HG03342 (cell line): ENCODE measurements around the gene CLN5.

Experiments used
- ATAC-seq: cut with Tn5 transposase; IDR thresholded peaks from one replicate; pipeline ENCODE4 v1.9.1; 2021; ENCODE audit warnings: mild to moderate bottlenecking, moderate library complexity; ENCODE audit not compliant: unreplicated experiment

Gene CLN5

DNA sequence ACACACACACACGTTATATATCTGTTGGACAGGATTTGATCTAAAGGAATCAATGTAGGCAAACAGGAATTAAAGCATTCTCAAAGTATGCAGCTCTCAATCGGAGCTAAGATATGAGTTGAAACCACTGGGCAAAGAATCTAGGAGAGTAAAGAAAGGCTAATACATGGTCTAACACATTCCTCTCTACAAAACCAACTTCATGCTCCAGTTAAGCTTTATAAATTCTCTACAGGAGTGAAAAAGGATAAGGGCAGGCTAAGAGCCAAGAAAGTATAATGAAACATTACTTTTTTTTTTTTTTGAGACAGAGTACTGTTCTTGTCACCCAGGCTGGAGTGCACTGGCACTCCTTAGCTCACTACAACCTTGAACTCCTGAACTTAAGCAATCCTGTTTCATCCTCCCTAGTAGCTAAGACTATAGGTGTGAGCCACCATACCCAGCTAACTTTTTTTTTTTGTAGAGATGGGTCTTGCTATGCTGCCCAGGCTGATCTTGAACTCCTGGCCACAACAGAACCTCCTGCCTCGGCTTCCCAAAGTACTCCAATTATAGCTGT, 24.5 kb downstream of the CLN5 start:
- ATAC-seq: no peak

DNA sequence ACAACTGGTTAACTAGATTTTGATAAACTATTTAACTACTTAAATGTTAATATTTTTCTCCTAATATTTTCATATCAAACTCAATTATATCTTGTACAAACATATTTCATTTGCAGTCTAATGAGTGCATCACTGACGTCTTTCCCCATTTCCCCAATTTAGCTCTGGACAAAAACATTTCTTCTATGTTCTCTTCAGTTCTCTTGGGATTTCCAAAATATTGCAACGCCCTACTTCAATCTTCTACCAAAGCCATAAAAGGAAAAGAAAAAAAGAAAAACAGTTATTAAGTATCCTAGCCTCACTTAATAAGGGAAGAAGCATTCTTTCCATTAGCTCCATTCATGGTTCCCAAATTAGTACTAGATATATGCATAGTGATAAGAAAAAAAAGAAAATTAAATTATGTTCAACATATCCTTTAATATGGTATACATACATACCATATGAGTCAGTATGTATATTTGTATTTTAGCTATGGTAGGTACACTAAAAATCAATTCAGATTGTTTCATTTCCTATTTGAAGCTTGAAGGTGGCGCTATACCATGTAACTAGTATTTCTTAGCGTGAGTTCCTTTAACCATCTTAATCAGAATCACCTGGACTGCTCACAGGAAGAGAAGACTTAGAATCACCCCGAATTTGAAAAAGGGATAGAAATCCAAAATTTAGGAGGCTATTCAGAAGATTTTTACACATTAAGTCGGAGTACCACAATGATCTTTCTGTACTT, 25.2 kb downstream of the CLN5 start:
- ATAC-seq: no peak

DNA sequence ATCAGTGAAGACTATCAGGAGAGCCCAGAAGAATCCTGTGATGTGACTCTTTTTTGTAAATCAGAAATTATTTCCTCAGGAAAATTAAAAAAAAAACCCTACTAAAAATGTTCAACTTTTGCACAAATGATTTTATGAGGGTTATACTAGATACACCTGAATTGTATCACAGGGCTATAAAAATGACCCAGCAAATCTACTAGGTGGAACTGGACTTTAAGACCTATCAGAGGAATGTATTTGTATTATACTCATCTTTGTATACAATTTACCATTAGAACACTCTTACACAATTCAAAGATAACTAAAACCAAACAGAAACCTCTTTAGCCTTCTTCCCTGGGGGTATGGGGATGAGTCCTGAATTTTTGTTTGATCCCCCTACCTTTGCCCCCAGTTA, 27.9 kb downstream of the CLN5 start:
- ATAC-seq: no peak

DNA sequence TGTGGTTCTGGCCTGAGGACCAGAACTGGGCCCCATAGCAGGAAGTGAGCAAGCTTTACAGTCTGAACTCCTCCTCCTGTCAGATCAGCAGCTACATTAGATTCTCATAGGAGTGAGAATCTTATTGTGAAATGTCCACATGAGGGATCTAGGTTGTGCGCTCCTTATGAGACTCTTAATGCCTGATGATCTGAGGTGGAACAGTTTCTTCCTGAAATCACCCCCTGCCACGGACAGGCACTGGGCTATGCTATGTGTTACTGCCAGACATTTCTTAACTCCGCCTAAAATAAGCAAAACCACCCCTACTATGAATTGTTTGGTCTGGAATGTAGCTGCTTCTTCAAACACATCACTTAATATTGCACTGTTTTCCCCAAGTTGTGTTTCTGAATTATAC, 30.5 kb downstream of the CLN5 start:
- ATAC-seq: no peak

DNA sequence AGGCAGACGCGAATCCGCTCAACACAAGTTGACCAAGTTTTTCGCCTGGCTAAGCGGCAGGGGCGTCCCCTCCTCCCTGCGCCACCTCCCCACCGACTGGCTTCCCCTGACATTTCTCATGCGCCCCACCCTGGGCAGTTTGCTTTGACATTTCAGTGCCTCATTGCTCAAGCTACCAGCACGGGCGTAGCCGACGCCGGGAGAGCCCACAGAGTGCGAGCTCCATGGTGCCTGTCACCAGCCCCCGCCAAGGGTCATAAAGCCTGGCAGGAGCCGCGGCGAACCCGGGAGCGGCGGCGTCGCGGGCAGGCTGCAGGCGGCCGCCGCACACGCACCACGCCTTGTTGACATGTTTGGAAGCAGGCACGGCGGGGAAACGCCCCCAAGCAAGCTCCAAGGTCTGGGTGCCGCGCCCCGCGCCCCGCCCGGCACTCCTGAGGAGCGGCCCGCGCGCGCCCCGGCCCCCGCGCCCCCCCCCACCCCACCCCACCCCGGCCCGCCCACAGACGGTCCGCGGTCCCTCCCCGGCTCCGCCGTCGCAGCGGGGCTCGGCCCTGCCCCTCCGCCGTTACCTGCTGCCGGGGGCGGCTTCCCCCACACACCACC, 34.5 kb downstream of the CLN5 start:
- peak; percentile 54 for ATAC-seq

DNA sequence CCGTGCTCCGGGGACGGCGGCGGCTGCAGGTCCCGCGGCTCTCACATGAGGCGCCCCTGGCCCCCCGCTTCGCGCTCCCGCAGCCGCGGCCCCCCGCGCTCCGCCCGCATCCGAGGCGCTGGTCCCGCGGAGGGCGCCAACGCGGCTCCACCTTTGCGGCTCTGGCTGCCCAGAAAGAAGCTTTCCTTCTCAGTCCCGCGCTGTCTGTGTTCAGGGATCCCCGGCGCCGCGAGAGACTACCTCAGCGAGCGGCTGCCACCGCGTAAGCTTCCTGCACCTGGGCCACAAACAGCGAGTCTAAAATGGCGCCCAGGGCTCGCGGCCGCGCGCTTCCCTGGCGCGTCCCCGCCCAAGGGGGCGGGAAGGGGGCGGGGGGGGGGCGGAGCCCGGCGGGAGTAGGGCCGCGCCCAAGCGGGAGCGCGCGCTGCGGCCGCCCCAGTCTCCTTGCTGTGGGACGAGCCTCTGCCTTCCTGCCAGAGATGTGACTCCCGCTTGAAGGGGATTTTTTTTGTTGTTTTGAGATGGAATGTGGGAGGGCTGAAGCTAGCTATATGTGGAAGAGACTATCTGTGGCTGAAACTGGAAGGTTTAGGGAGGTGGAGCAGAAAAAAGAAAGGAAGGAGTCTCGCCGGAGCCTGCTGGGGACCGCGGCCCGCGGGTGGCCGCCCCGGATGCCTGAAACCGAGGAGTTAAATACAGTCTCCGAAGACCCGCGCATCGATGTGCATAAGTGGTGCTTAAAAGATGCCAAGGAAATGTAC, 35.2 kb downstream of the CLN5 start, which contains the start of gene FBXL3:
TSS of gene FBXL3 (minus strand) at position 299 of the 761 bp plus-strand sequence. CDS start 5,299 bp downstream, outside the sequence.
- peak; percentile 62 for ATAC-seq

DNA sequence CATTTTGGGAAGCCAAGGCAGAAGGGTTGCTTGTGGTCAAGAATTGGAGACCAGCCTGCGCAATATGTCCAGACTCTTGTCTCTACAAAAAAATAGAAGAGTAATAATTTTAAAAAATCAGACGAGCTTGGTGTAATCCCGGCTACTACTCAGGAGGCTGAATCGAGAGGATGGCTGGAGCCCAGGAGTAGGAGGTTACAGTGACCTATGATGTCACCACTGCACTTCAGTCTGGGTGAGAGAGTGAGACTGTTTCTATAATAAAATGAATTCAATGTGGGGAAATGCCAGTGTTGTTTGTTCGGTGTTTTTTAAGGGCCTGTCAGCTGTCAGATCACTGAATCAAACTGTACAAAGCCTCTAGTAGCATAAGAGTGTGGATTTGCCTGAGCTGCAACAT, 36.3 kb downstream of the CLN5 start:
- ATAC-seq: no peak

DNA sequence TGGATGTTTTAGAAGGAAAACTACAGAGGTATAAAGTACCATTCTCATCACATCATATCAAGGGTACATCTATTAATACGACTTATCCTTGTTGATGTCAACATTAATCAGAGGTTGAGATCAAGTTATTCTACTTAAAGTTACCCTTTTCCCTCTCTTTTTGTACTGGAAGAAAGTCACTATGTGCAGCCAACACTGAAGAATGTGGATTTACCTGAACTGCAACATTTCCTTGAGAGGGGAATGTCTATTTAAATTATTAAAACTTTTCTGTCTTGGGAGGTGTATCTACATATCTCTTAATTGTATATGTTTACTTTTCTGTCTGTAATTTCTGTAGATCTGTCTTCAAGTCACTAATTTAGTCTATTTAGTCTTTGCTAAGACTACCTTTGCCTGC, 37.6 kb downstream of the CLN5 start:
- ATAC-seq: no peak

DNA sequence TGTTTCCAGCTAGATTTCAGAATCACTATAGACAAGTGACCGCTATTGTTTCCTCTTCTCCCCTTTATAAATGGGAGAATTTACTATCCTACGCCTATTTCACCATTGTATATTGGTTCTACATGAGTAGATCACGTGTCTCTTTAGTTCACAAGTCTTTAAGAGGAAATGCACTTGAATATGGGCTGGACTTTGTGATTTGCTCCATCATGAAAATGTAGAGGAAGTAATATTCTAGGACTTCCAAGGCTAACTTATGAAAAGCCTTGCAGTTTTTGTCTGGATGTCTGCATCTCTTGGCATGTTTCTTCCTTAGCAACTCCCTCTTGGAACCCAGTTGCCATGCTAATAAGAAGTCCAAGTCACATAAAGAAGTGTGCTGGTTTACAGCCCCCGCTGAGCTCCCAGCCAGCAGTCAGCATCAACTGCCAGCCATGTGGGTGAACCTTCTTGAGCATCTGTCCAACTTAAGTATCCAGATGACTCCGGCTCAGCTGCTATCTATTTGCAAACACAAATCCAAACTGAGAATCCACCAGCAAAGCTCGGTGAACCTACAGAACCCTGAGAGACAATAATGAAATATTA, 39.9 kb downstream of the CLN5 start:
- ATAC-seq: no peak

DNA sequence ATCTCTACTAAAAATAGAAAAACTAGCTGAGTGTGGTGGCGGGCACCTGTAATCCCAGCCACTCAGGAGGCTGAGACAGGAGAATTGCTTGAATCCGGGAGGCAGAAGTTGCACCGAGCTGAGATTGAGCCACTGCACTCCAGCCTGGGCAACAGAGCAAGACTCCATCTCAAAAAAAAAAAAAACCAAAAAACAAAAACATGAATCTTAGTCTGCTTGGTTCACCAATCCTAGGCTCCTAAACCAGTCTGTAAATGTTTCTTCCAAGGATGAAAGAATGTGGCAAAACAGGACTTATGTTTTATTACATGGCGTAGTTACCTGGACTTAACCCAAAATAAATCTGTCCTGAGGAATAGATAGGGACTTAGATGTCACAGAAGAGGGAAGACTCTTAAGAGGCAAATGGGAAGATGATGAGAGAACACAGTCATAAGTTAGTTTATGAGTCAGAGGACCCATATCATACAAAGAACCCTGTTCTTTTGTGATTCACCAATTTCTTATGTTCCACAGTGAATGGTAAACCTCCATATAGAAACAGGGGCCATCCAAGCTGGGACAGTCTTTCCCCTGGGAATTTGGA, 41.9 kb downstream of the CLN5 start:
- no peak for ATAC-seq

DNA sequence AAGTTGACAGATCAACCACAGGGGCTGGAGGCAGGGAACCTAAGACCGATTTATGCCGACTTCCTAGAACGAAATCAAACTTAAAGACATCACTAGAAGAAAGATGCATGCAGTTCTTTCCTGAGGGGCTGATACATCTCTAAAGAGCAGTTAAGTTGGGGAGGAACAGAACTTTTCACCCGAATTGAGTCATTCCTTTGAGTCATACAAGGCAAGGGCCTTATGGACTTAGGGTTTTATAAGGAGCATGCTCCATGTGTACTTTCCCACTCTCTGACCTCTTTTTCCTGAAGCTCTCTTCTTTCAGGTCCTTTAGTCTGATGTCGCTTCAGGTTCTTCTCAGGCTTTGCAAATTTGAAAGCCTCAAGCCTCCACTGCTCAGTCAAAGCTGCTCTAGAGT, 43.0 kb downstream of the CLN5 start:
- ATAC-seq: no peak

DNA sequence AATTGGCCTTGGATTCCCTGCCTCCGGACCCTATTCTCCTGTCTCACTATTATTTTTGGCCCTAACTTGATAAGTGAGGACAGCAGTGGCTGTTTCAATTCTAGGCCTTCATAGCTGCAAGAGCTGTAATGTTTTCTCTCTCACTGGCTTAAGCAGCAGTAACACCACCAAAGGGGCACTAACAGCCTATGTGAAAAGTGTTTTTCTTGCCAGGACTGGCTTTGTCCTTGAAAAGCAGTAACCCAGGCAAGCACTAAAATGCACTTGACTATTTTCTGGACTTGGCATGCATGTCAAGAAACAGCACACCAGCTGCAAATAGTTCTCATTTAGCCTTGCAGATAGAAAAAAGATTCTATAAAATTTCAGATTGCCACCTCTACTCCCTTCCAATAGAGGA, 44.4 kb downstream of the CLN5 start:
- no peak for ATAC-seq

DNA sequence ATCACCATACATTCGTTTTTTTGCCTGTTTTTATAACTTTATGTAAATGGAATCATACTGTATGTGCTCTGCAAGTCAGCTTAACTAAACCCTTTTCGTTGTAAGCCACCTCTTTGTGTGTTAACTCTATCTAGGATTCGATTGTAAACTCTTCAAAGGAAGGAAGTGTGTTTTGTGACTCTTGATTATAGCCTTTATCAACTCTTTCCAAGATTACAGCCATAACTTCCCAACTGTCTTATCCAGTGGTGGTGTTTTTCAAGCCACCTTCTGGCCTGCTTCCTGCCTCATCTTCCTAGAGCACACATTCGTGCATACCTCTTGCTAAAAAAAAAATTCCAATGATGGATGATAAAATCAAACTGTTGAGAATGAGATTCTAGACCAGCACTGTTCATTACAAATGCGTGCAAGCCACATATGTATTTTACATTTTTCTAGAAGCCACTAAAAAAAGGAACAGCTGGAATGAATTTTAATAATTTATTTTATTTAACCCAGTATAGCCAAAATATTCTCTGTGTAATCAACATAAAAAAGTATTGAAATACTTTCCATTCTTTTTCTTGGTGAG, 47.1 kb downstream of the CLN5 start:
- ATAC-seq: no peak

DNA sequence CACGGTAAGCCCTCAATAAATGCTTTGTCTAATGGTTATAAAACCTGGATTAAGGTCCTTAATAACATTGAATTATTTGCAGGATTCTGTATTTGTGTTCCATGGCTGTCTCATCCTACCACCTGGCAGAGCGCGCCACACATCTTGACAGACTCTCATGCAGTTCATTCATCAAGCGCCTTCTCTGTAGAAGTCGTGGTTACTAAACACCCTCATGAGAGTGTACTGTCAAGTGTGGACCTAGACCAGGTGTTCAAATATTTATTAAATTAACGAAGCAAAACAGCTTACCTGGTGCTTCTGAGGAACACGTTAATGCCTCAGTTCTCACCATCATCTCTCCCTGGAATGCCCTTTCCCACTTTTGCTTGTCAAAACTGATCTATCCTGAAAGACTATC, 48.2 kb downstream of the CLN5 start:
- no peak for ATAC-seq

DNA sequence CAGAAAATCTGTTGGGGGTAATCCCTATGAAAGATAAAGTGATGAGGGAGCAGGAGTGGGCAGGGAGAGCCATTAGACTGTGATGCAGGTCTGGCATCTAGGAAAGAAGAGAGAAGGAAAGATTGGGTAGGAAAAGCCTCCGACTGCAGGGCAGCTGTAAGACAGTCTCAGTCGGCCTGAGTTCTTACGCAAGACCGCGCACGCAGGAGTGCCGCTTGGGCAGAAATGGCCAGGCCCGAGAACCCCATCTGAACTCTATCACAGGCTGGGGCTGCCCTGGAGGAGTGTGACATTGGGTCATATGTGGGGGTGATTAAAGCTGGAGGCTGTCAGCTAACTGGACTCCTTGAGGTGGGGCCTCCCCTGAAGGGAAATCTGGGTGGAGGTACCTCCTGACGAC, 49.0 kb downstream of the CLN5 start:
- no peak for ATAC-seq

DNA sequence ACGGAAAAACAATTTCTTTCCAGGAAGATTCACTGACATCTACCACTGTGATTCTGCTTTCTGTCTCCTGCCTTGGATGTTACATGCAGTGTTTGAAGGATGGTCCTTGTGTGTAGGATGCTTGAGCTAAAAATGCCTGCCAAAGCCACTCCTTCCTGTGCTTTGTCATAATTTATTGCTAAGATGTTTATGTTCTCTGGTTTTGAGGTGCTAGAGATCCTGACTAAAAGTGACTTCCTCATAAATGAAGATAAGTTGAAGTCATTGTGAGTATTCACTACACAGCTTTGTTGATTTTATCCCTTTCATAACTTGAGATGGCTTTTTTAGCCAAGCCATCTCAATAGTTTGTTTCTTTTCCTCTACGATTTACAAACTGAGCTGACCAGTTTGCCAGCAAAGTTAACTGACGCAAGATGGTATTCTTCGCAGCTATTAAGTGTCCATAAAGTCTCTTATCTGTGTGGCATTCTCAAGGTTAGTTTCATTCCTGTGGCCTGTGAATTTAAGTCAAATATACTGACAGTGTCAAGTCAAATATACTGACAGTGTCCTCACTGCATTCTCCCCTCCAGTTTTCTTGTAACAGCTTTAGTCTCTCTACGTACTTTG, 50.8 kb downstream of the CLN5 start:
- no peak for ATAC-seq

DNA sequence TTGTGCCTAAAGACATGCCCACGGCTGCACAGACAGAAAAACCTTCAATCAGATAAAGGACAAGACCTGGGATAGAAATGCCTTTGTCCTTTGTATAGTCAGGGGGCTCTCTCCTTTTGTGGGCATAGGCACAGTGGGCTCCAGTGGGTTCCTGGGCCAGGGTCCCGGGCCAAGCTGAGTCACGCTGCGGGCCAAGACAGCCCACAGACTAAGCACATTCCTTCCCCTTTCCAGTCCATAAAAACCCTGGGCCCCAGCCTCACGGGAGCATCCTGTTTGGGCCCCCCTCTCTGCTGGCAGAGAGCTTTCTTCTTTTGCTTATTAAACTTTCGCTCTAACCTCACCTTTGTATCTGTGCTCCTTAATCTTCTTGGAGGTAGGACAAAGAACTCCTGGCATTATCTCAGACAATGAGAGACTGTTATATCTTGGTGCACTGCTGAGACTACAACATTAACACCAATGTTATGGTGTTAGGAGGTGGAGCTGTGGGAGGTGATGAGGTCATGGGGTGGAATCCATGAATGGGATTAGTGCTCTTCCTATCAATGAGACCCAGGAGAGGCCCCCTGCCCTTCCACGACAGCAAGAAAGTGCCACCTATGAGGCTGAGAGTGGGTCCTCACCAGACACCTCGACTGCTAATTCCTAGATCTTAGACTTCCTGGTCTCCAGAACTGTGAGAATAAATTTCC, 55.9 kb downstream of the CLN5 start:
- no peak for ATAC-seq

DNA sequence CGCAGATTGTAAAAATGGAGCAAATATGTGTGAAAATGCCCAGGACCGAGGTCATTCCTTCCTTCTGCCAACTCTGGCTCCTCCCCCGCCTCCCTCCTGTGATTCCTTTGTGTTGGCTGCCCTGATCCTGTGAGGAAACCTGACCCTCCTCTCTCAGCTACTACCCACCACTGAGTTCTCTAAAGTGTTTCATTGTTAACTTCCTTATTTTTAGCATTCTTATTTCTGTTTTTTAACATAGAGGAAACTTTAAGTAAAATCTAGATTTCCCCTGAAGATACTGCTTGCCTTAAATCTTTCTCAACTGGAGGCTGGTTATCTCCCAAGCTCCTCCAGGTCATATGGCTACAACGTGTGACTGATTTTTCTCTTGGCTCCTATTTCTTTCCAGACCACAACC, 56.8 kb downstream of the CLN5 start:
- no peak for ATAC-seq

DNA sequence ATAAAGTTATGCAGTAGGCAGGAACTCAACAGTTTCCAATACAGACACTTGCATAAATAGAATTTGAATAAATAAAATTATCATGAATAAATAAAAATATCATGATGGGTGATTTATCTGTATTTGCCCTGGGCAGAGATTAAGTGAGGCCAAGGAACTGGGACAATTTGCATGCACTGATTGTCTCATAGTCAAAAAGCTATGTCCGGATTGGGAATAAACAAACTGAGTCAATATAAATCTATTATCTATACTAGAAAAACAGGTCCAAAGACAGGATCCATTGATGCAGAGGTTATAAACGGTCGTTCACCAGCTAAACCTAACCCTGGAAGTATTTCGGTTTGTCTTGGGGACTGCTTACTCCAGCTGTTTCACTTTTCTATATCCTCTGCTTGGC, 61.3 kb downstream of the CLN5 start:
- no peak for ATAC-seq
